ENCODE data around the gene INTS11.
"Not testable (repeated sequence)": the region's sequence is repeated elsewhere in the genome, so short reads cannot be mapped to it uniquely, and the experiment has no call there.

INTS11 gene

DNA sequence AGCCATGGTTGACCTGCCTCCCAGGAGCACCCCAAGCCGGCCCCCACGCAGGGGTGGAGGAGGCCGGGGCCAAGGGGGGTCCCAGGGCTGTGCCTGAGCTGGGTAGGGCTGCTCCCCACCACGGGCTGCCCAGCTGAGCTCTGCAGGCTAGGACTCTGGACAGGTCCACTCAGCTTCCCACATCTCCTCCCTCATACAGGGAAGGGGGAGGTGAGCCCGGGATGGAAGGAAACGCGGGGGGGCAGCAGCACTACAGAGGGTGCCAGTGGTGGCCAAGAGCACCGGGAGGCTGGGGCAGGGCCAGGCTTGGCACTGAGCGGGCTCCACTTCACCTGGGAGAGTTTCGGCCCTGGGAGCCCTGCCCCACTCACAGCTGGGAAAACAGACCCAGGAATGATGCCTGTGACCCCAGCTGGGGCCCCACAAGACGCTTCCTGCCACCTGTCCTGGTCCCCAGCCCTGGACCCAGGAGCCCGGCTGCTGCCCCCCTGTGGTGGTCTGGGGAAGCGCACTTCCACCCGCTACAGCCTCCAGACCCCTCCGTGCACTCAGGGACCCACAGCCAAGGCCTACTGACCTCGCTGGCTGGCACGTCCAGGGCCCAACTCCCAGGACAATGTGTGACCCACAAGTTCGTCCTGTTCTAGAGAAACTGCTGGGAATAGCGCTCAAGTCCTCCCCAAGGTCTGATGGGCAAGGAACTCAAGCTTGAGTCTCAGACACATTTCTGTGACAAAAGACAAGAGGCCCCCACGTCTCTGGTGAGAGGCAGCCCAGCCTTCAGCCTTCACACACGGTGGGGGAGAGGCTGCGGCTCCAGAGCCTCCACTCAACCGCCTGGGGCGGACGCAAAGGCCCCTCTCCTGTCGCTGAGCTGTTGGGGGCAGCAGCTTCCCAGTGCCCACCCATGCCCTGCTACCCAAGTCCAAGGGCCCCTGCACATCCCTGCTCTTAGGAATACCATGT lies 47.6 kb upstream of the INTS11 start:
- no peak for TF ChIP-seq ZFP3 (CRISPR knock-in tag; IDR thresholded peaks at IDR 0.05)
- no peak for TF ChIP-seq ZNF70 (CRISPR knock-in tag; IDR thresholded peaks at IDR 0.05)
- no peak for TF ChIP-seq ZC3H10 (CRISPR knock-in tag; IDR thresholded peaks at IDR 0.05)
- TF ChIP-seq CSRNP3 (CRISPR knock-in tag; IDR thresholded peaks at IDR 0.05), result no peak
- TF ChIP-seq RARB (CRISPR knock-in tag; IDR thresholded peaks at IDR 0.05), result no peak
- ATAC-seq, result peak; percentile 55

DNA sequence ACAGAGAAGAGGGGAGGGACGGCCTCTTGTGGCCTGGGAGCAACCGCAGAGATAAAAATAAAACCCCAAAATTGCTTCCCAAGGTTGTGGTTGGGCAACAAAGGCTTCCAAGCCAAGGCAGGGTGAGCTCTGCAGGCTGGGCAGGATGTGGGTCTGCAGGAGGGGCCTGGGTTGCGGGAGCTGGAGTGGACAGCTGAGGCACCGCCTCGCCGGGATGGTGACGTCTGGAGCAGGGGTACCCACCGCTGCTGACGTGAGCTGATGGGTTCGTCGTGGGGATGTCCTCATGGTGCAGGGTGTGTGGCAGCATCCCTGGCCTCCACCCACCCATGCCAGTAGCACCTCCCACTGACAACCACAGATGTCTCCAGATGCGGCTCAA lies 46.9 kb upstream of the INTS11 start:
- TF ChIP-seq BACH2 (CRISPR knock-in tag; IDR thresholded peaks at IDR 0.05; ENCODE audit: borderline replicate concordance) (no peak), OSR1 (CRISPR knock-in tag; IDR thresholded peaks at IDR 0.05) (no peak), RARB (CRISPR knock-in tag; IDR thresholded peaks at IDR 0.05) (no peak), ARNTL (CRISPR knock-in tag; IDR thresholded peaks at IDR 0.05; ENCODE audit: borderline replicate concordance, low read depth) (no peak), ZFP3 (CRISPR knock-in tag; IDR thresholded peaks at IDR 0.05) (no peak), TOX (CRISPR knock-in tag; IDR thresholded peaks at IDR 0.05; ENCODE audit: borderline replicate concordance) (no peak), ZNF8 (CRISPR knock-in tag; IDR thresholded peaks at IDR 0.05) (no peak), PATZ1 (CRISPR knock-in tag; IDR thresholded peaks at IDR 0.05; ENCODE audit: borderline replicate concordance) (no peak), ZNF70 (CRISPR knock-in tag; IDR thresholded peaks at IDR 0.05) (no peak), ZNF565 (CRISPR knock-in tag; conservative IDR thresholded peaks at IDR 0.05; ENCODE audit: low read depth) (no peak), ZC3H10 (CRISPR knock-in tag; IDR thresholded peaks at IDR 0.05) (no peak), ZFP30 (CRISPR knock-in tag; IDR thresholded peaks at IDR 0.05) (no peak), ISL1 (CRISPR knock-in tag; IDR thresholded peaks at IDR 0.05) (no peak), ESRRG (CRISPR knock-in tag; IDR thresholded peaks at IDR 0.05) (no peak), PPARA (CRISPR knock-in tag; IDR thresholded peaks at IDR 0.05; ENCODE audit: borderline replicate concordance) (no peak), GLIS3 (CRISPR knock-in tag; IDR thresholded peaks at IDR 0.05) (no peak)
- TF ChIP-seq, protein P1, sequence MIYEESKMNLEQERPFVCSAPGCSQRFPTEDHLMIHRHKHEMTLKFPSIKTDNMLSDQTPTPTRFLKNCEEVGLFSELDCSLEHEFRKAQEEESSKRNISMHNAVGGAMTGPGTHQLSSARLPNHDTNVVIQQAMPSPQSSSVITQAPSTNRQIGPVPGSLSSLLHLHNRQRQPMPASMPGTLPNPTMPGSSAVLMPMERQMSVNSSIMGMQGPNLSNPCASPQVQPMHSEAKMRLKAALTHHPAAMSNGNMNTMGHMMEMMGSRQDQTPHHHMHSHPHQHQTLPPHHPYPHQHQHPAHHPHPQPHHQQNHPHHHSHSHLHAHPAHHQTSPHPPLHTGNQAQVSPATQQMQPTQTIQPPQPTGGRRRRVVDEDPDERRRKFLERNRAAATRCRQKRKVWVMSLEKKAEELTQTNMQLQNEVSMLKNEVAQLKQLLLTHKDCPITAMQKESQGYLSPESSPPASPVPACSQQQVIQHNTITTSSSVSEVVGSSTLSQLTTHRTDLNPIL (CRISPR knock-in tag; IDR thresholded peaks at IDR 0.05; ENCODE audit: low read depth), result no peak
- no peak for ATAC-seq

DNA sequence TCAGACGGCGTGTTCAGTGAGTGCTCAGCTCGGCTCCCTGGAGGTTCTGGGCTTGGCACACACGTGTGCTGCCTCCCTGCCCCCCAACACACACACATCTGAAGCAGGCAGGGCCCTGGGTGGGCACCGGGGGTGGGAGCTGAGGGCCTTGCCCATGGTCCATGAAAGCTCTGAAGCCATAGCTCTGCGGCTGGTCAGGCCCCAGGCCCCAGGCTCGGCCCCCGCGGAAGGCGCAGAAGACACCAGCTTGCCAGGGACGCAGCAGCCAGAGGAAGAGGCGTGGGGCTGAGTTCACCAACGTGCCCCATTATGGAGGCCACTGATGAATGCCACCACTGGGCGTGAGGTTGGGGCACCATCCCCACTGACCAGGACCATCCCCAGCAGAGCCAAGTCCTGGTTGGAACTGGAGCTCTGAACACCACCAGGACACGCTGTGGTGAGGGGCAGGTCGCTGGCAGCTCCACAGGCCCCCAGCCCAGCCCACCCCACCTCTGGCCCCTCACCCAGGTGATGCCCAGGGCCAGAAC lies 46.4 kb upstream of the INTS11 start:
- TF ChIP-seq, protein P2, sequence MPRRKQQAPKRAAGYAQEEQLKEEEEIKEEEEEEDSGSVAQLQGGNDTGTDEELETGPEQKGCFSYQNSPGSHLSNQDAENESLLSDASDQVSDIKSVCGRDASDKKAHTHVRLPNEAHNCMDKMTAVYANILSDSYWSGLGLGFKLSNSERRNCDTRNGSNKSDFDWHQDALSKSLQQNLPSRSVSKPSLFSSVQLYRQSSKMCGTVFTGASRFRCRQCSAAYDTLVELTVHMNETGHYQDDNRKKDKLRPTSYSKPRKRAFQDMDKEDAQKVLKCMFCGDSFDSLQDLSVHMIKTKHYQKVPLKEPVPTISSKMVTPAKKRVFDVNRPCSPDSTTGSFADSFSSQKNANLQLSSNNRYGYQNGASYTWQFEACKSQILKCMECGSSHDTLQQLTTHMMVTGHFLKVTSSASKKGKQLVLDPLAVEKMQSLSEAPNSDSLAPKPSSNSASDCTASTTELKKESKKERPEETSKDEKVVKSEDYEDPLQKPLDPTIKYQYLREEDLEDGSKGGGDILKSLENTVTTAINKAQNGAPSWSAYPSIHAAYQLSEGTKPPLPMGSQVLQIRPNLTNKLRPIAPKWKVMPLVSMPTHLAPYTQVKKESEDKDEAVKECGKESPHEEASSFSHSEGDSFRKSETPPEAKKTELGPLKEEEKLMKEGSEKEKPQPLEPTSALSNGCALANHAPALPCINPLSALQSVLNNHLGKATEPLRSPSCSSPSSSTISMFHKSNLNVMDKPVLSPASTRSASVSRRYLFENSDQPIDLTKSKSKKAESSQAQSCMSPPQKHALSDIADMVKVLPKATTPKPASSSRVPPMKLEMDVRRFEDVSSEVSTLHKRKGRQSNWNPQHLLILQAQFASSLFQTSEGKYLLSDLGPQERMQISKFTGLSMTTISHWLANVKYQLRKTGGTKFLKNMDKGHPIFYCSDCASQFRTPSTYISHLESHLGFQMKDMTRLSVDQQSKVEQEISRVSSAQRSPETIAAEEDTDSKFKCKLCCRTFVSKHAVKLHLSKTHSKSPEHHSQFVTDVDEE (CRISPR knock-in tag; IDR thresholded peaks at IDR 0.05), result no peak
- no peak for TF ChIP-seq ZFP30 (CRISPR knock-in tag; IDR thresholded peaks at IDR 0.05)
- no peak for TF ChIP-seq ZNF70 (CRISPR knock-in tag; IDR thresholded peaks at IDR 0.05)
- TF ChIP-seq PATZ1 (CRISPR knock-in tag; IDR thresholded peaks at IDR 0.05; ENCODE audit: borderline replicate concordance), result no peak
- TF ChIP-seq, protein P1 (CRISPR knock-in tag; IDR thresholded peaks at IDR 0.05; ENCODE audit: low read depth), result no peak
- no peak for TF ChIP-seq SNAI2 (CRISPR knock-in tag; IDR thresholded peaks at IDR 0.05)
- no peak for TF ChIP-seq TCF4 (CRISPR knock-in tag; IDR thresholded peaks at IDR 0.05; ENCODE audit: borderline replicate concordance)
- no peak for TF ChIP-seq RARB (CRISPR knock-in tag; IDR thresholded peaks at IDR 0.05)
- no peak for TF ChIP-seq ARNTL (CRISPR knock-in tag; IDR thresholded peaks at IDR 0.05; ENCODE audit: borderline replicate concordance, low read depth)
- no peak for TF ChIP-seq CSRNP3 (CRISPR knock-in tag; IDR thresholded peaks at IDR 0.05)
- no peak for TF ChIP-seq ISL1 (CRISPR knock-in tag; IDR thresholded peaks at IDR 0.05)
- TF ChIP-seq ZC3H10 (CRISPR knock-in tag; IDR thresholded peaks at IDR 0.05), result no peak
- no peak for ATAC-seq

DNA sequence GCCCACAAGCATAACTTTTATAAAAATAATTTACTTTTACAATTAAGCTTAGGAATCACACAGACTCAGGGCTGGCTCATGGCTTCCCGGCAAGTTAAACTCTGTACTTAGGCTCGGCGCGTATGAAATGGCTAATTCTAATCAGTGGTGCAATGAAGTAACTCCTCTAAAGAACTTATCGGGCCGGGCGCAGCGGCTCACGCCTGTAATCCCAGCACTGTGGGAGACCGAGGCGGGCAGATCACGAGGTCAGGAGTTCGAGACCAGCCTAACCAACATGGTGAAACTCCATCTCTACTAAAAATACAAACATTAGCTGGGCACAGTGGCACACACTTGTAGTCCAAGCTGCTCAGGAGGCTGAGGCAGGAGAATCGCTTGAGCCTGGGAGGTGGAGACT lies 45.6 kb upstream of the INTS11 start:
- ATAC-seq, result not testable (repeated sequence)
